NT2/D1 (cell line): ENCODE measurements around the gene BCORL1.

Source experiments
- SUZ12 ChIP-seq: IDR thresholded peaks from 2 replicates; pipeline ENCODE4 v1.6.1; 2011; ENCODE audit not compliant: insufficient read length, insufficient read depth; ENCODE audit errors: extremely low read depth
- YY1 ChIP-seq: IDR thresholded peaks from 2 replicates; pipeline ENCODE4 v1.6.1; 2011; ENCODE audit not compliant: insufficient read length, insufficient read depth

DNA sequence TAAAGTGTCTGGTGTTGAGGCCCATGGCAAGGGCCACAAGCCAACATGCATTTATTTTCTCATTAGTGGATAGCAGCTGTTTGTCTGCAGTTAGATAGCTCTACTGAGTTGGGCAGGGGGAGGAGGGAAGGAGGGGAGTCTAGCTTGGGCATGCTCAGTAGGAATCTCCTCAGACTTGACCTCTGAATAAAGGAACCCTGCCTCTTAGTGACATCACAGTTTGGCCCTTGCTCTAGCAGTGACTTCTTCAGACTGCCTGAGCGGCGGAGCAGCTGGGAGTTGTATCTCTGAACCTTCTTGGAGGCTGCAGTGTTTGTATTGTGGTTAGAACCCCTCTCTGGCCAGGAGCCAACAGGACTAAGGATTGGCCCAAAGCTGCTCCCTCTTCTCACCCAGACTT lies 57.4 kb downstream of the BCORL1 start:
- no peak for TF ChIP-seq YY1
- no peak for TF ChIP-seq SUZ12
